Activated naive CD4-positive, alpha-beta T cell treated with anti-CD3 and anti-CD28 coated beads, Interleukin-2, amount 10 ng/mL, durations not matched to agents 7 days and 5 days (primary cell): ENCODE results near the gene ECHS1.

Source experiments
- CTCF ChIA-PET: fragments of 350-600 bp; sonication (Branson Sonifier 250); formaldehyde crosslinking; loops from one replicate; lab custom pipeline; 2021; ENCODE audit warnings: antibody characterized with exemption; lab: Charles Lee
- DNase-seq: peaks from one replicate; pipeline ENCODE4 v3.0.0-alpha.2; 2020
- H3K27ac Mint-ChIP-seq: one replicate; pipeline ENCODE4 v1.8.0; 2021; ENCODE audit warnings: mild to moderate bottlenecking, moderate library complexity, mixed read lengths
- H3K27me3 Mint-ChIP-seq: one replicate; pipeline ENCODE4 v1.8.0; 2021; ENCODE audit warnings: mild to moderate bottlenecking, mixed read lengths
- H3K36me3 Mint-ChIP-seq: one replicate; pipeline ENCODE4 v1.8.0; 2021; ENCODE audit warnings: mixed read lengths
- H3K4me1 Mint-ChIP-seq: one replicate; pipeline ENCODE4 v1.8.0; 2021; ENCODE audit warnings: mixed read lengths
- H3K4me3 Mint-ChIP-seq: one replicate; pipeline ENCODE4 v1.8.0; 2021; ENCODE audit warnings: mild to moderate bottlenecking, moderate library complexity, mixed read lengths
- H3K9me3 Mint-ChIP-seq: one replicate; pipeline ENCODE4 v1.8.0; 2021; ENCODE audit warnings: mixed read lengths

Gene ECHS1

GRCh38 chr10:133338080-133339071 lies 34.8 kb downstream of the ECHS1 start:
- Mint-ChIP-seq H3K4me3 (no peak overlapping the region), H3K9me3 (no peaks in the 10 kb centered on the region), H3K36me3 (peaks cover 1% of the 10 kb centered on the region), H3K27ac (no peak overlapping the region), H3K4me1 (peaks cover 5% of the 10 kb centered on the region), H3K27me3 (peaks cover 18% of the 10 kb centered on the region)
- no peak for DNase-seq
- CTCF ChIA-PET: no interaction called here

DNA sequence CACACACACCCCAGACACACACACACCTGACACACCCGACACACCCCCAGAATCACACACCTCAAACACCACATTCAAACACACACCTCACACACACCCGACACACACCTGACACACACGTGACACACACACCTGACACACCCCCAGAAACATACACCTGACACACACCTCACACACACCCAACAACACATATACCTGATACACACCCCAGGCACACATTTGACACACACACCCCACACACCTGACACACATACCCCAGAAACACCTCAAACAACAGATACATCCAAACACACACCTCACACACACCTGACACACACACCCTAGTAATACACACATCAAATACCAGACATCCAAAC lies 35.8 kb downstream of the ECHS1 start:
- H3K36me3 Mint-ChIP-seq: peaks cover 1% of the 10 kb centered on the region
- CTCF ChIA-PET: no interaction called here
- H3K4me1 Mint-ChIP-seq: peaks cover 3% of the 10 kb centered on the region
- peaks cover 22% of the 10 kb centered on the region for H3K27me3 Mint-ChIP-seq
- no peak for DNase-seq
- H3K4me3 Mint-ChIP-seq: no peak overlapping the region
- no peak overlapping the region for H3K27ac Mint-ChIP-seq
- H3K9me3 Mint-ChIP-seq: no peaks in the 10 kb centered on the region

- peak; percentile 91 for DNase-seq
- Mint-ChIP-seq H3K4me1 (peaks cover 3% of the 10 kb centered on the region), H3K36me3 (peaks cover 1% of the 10 kb centered on the region), H3K27ac (peak within 1 kb of the TSS; percentile 58), H3K27me3 (peaks cover 23% of the 10 kb centered on the region), H3K9me3 (no peaks in the 10 kb centered on the region), H3K4me3 (peak within 1 kb of the TSS; percentile 36)
- CTCF ChIA-PET: no interaction called here
Measured at GRCh38 chr10:133336577-133337369, 36.4 kb downstream of the ECHS1 start, which contains the start of gene CALY. CALY (minus strand) TSS chr10:133336896; CDS start chr10:133328989, 7,907 bp downstream.

GRCh38 chr10:133336118-133336576 lies 37.0 kb downstream of the ECHS1 start:
- Mint-ChIP-seq H3K27me3 (peaks cover 25% of the 10 kb centered on the region), H3K9me3 (no peaks in the 10 kb centered on the region), H3K4me1 (peaks cover 3% of the 10 kb centered on the region), H3K4me3 (no peak overlapping the region), H3K27ac (no peak overlapping the region), H3K36me3 (peaks cover 1% of the 10 kb centered on the region)
- DNase-seq: no peak
- CTCF ChIA-PET: no interaction called here

- peak; percentile 88 for DNase-seq
- peaks cover 31% of the 10 kb centered on the region for H3K27me3 Mint-ChIP-seq
- H3K4me3 Mint-ChIP-seq: peak overlapping the region; percentile 36
- H3K36me3 Mint-ChIP-seq: peaks cover 1% of the 10 kb centered on the region
- H3K9me3 Mint-ChIP-seq: no peaks in the 10 kb centered on the region
- peaks cover 3% of the 10 kb centered on the region for H3K4me1 Mint-ChIP-seq
- CTCF ChIA-PET: no interaction called here
- H3K27ac Mint-ChIP-seq: no peak overlapping the region
Measured at GRCh38 chr10:133335246-133336117, 37.7 kb downstream of the ECHS1 start.

- H3K4me3 Mint-ChIP-seq: peak overlapping the region; percentile 62
- peaks cover 36% of the 10 kb centered on the region for H3K27me3 Mint-ChIP-seq
- peaks cover 1% of the 10 kb centered on the region for H3K36me3 Mint-ChIP-seq
- peaks cover 6% of the 10 kb centered on the region for H3K4me1 Mint-ChIP-seq
- DNase-seq: no peak
- no peak overlapping the region for H3K27ac Mint-ChIP-seq
- no peaks in the 10 kb centered on the region for H3K9me3 Mint-ChIP-seq
- CTCF ChIA-PET: interaction anchor here (0.6 kb wide), 1 partner anchor 440 kb away, joined by 3 read pairs; no protein-coding TSS in a partner anchor
Measured at GRCh38 chr10:133334503-133335245, 38.5 kb downstream of the ECHS1 start.

- CTCF ChIA-PET: no interaction called here
- Mint-ChIP-seq H3K36me3 (peaks cover 1% of the 10 kb centered on the region), H3K9me3 (no peaks in the 10 kb centered on the region), H3K27me3 (peaks cover 52% of the 10 kb centered on the region), H3K4me1 (peaks cover 6% of the 10 kb centered on the region), H3K27ac (no peak overlapping the region), H3K4me3 (no peak overlapping the region)
- DNase-seq: no peak
Measured at GRCh38 chr10:133332936-133333699, 40.0 kb downstream of the ECHS1 start.

DNA sequence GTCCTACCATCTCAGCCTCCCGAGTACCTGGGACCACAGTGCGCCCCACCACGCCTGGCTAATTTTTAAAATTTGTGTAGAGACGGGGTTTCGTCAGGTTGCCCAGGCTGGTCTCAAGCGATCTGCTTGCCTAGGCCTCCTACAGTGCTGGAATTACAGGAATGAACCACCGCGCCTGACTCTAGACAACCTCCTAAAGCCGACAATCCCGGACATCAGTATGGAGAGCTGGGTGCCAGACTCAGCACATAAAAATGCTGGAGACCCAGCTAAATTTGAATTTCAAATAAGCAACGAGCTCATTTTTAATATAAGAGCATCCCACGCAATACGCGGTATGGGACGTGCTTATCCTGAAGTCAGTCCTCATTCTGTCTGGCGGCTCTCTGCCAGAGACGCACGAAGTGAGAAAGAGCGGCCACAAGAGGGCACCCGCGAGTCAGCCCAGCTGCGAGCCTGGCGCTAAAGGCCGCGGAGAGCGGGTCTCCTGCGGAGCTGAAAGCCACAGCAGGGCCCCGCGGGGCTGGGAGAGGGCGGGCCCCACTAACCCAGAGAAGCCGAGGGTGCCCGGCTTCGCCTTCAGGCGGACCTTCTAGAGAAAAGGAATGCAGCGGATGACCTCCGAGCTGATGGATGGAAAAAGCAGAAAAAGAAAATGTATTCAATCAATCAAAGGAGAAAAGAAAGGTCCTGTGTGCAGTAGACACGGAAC lies 43.5 kb downstream of the ECHS1 start:
- Mint-ChIP-seq H3K27me3 (peaks cover 87% of the 10 kb centered on the region), H3K4me1 (peaks cover 9% of the 10 kb centered on the region), H3K4me3 (peak overlapping the region; percentile 21), H3K36me3 (no peaks in the 10 kb centered on the region), H3K9me3 (no peaks in the 10 kb centered on the region), H3K27ac (peak overlapping the region; percentile 80)
- CTCF ChIA-PET: interaction anchor here (0.6 to 3.1 kb wide), 25 partner anchors 9 to 390 kb away, joined by 3 to 12 read pairs (median 4); no protein-coding TSS in a partner anchor
- DNase-seq: peak; percentile 90

- Mint-ChIP-seq H3K36me3 (no peaks in the 10 kb centered on the region), H3K4me1 (peaks cover 9% of the 10 kb centered on the region), H3K27me3 (peaks cover 90% of the 10 kb centered on the region), H3K27ac (peak overlapping the region; percentile 80), H3K9me3 (no peaks in the 10 kb centered on the region), H3K4me3 (no peak overlapping the region)
- CTCF ChIA-PET: interaction anchor here (0.6 to 3.1 kb wide), 21 partner anchors 8 to 389 kb away, joined by 3 to 12 read pairs (median 4); no protein-coding TSS in a partner anchor
- DNase-seq: no peak
Measured at GRCh38 chr10:133328358-133329343, 44.5 kb downstream of the ECHS1 start.

DNA sequence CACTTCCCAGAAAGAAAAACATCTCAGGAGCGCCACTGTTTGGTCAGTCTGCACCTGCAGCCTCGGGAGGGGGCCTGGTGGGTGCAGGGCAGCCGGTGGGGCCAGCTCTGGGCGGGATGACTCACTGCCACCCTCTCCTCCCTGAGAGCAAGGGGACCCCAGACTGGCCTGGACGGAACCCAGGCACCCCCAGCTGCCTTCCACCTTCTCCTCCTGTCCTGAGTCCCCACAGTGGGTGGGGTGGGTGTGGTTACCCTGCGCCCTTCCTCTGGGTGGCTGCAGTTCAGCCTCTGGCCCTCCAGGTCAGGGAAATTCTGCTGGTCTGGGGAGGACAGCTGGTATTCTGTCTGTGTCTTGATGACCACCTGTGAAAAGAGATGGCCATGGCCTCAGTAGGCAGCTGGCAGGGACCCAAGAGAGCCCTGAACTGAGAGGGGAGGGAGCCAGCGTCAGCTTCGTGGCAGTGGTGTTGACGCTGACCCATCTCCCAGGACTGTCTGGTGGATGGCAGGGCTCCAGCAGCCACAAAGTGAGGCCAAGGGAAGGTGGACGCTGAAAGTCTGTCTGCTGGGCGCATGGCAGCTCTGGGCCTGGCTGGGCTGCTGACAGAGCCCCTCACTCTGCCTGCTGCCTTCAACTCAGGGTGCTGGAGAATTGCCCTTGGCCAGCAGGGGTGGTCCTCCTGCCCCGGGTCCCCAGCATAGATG lies 45.4 kb downstream of the ECHS1 start:
- H3K9me3 Mint-ChIP-seq: no peaks in the 10 kb centered on the region
- peaks cover 9% of the 10 kb centered on the region for H3K4me1 Mint-ChIP-seq
- no peak overlapping the region for H3K4me3 Mint-ChIP-seq
- CTCF ChIA-PET: interaction anchor here (0.7 to 3.1 kb wide), 5 partner anchors 12 to 170 kb away, joined by 3 to 9 read pairs (median 3); no protein-coding TSS in a partner anchor
- no peak for DNase-seq
- H3K27me3 Mint-ChIP-seq: peaks cover 86% of the 10 kb centered on the region
- no peaks in the 10 kb centered on the region for H3K36me3 Mint-ChIP-seq
- H3K27ac Mint-ChIP-seq: no peak overlapping the region
